GM12878 (cell line): ENCODE measurements around the gene C2orf68. TPM values are rescaled to one million over a fixed set of nuclear protein-coding genes. Genes with fewer than 3 reads are reported as not detected.

Source experiments
- ATAC-seq: fragments of 200-7000 bp; cut with Tn5 transposase; 3 replicates; pipeline ENCODE4 v1.9.1; 2020; ENCODE audit warnings: mild to moderate bottlenecking, moderate library complexity
- BruUV-seq: library from RNA; stranded (reverse); fragments of 400-500 nt; replicated peaks from 2 replicates; lab custom pipeline; 2021; lab: Mats Ljungman, UMichigan
- CTCF ChIA-PET: fragments of 300-600 bp; sonication (Branson Sonifier 250); formaldehyde crosslinking; extraction: SDS; loops from one replicate; lab custom pipeline; 2021; ENCODE audit warnings: inconsistent platforms; lab: Yijun Ruan, JAX
- POLR2A ChIA-PET: fragments of 350-600 bp; formaldehyde crosslinking; extraction: SDS; loops from one replicate; lab custom pipeline; 2021; ENCODE audit warnings: inconsistent platforms; lab: Charles Lee
- RAD21 ChIA-PET: fragments of 300-600 bp; sonication (Branson Sonifier 250); formaldehyde crosslinking; loops from one replicate; lab custom pipeline; 2023; ENCODE audit warnings: antibody characterized with exemption; ENCODE audit not compliant: unreplicated experiment; lab: Charles Lee
- SMC1A ChIA-PET: fragments of 300-600 bp; sonication (Branson Sonifier 250); formaldehyde crosslinking; loops from one replicate; lab custom pipeline; 2023; ENCODE audit not compliant: unreplicated experiment, uncharacterized antibody; lab: Charles Lee
- DNase-seq: peaks from one replicate; pipeline ENCODE4 v3.0.0-alpha.2; 2011; ENCODE audit warnings: low read depth, low spot score
- FAIRE-seq: peaks from 3 replicates; lab custom pipeline; 2011; peaks lifted over from hg19 to GRCh38; lab: Jason Lieb, UNC
- H2AFZ ChIP-seq: 2 replicates; pipeline ENCODE4 v1.6.0; 2011; ENCODE audit warnings: low read depth, low read length, control low read depth; ENCODE audit not compliant: control insufficient read depth
- H3K27ac ChIP-seq: 2 replicates; pipeline ENCODE4 v1.5.1; 2011; ENCODE audit warnings: control low read depth; ENCODE audit not compliant: control insufficient read depth, insufficient read depth
- H3K27me3 ChIP-seq, 2 experiments: replicated peaks in 1 of 2; 2 replicates each; pipeline versions ENCODE4 v1.6.0 to v1.6.1; 2011; ENCODE audit warnings: low read length in 1 of 2; ENCODE audit not compliant: control insufficient read depth in 2 of 2, insufficient read depth in 2 of 2
- H3K36me3 ChIP-seq, 2 experiments: 2 replicates each; pipeline ENCODE4 v1.5.1; 2011; ENCODE audit warnings: low read length in 1 of 2; ENCODE audit not compliant: control insufficient read depth in 2 of 2, insufficient read depth in 2 of 2
- H3K4me1 ChIP-seq: 2 replicates; pipeline ENCODE4 v1.6.1; 2011; ENCODE audit warnings: mild to moderate bottlenecking, low read length, moderate library complexity, mixed read lengths; ENCODE audit not compliant: control insufficient read depth, insufficient read depth
- H3K4me2 ChIP-seq: 2 replicates; pipeline ENCODE4 v1.6.0; 2011; ENCODE audit warnings: control low read depth; ENCODE audit not compliant: control insufficient read depth, insufficient read depth
- H3K4me3 ChIP-seq: fragments of 200-600 bp; sonication (generic); 2 replicates; pipeline ENCODE4 v1.5.1; 2016
- H3K79me2 ChIP-seq: 2 replicates; pipeline ENCODE4 v1.6.0; 2011; ENCODE audit warnings: low read length; ENCODE audit not compliant: control insufficient read depth, insufficient read depth
- H3K9ac ChIP-seq: 2 replicates; pipeline ENCODE4 v1.8.0; 2011; ENCODE audit warnings: low read length, control low read depth, mixed read lengths; ENCODE audit not compliant: control insufficient read depth, insufficient read depth
- H3K9me3 ChIP-seq: replicated peaks from 3 replicates; pipeline ENCODE4 v1.5.1; 2011; ENCODE audit warnings: mild to moderate bottlenecking, low read length; ENCODE audit not compliant: control insufficient read depth, insufficient read depth
- H4K20me1 ChIP-seq: 2 replicates; pipeline ENCODE4 v1.6.0; 2011; ENCODE audit not compliant: control insufficient read depth, insufficient read depth
- BHLHE40 ChIP-seq, 2 experiments: fragments of 450-650 bp in 1 of 2; IDR thresholded peaks; 2 replicates each; pipeline ENCODE4 v1.6.1; 2011 to 2017; ENCODE audit warnings: low read depth in 2 of 2, borderline replicate concordance in 1 of 2, improper control_type of control experiment in 1 of 2, low read length in 1 of 2, mild to moderate bottlenecking in 1 of 2
- BMI1 ChIP-seq: fragments of 450-650 bp; IDR thresholded peaks from 2 replicates; pipeline ENCODE4 v1.6.1; 2016; ENCODE audit warnings: mild to moderate bottlenecking, moderate library complexity, borderline replicate concordance
- CBFB ChIP-seq: IDR thresholded peaks from 2 replicates; pipeline ENCODE4 v1.6.1; 2016; ENCODE audit warnings: antibody characterized with exemption, low read depth
- CHD4 ChIP-seq: fragments of 200-600 bp; sonication (generic); IDR thresholded peaks from 2 replicates; pipeline ENCODE4 v1.6.1; 2016; ENCODE audit warnings: mild to moderate bottlenecking
- RAD51 ChIP-seq: fragments of 450-650 bp; IDR thresholded peaks from 2 replicates; pipeline ENCODE4 v1.6.1; 2016; ENCODE audit warnings: moderate library complexity, mild to moderate bottlenecking, inconsistent platforms
- ZBTB40 ChIP-seq: fragments of 450-650 bp; IDR thresholded peaks from 2 replicates; pipeline ENCODE4 v1.6.1; 2016; ENCODE audit warnings: mild to moderate bottlenecking, moderate library complexity, borderline replicate concordance
- WGBS: methylation state at CpG from one replicate; pipeline ENCODE4 v1.1.6; 2016; ENCODE audit warnings: low lambda C conversion rate; ENCODE audit not compliant: insufficient replicate concordance, insufficient coverage; ENCODE audit errors: missing lambda C conversion rate; 5-methylcytosine and 5-hydroxymethylcytosine counted together
- in situ Hi-C: fragments of 300-500 bp; cut with MboI; formaldehyde crosslinking; loops from 9 replicates; pipeline ENCODE4 v1.14.3; 2018; ENCODE audit warnings: mixed read lengths
- intact Hi-C: fragments of 100-400 bp; cut with micrococcal nuclease; formaldehyde crosslinking; loops from one replicate; pipeline ENCODE4 v1.14.2; 2022; ENCODE audit not compliant: unreplicated experiment
- polyA plus RNA-seq, 11 experiments: library from polyadenylated mRNA; depleted of rRNA in 4 of 11; unstranded in 6 of 11; stranded (reverse) in 5 of 11; fragments of >200 nt; fragmentation: Nextera tagmentation in 4 of 11; fragmentation: Illumina TruSeq in 1 of 11; extraction: Ambion mirVana in 4 of 11; extraction: Trizol in 1 of 11; gene quantifications; 1 replicate in 1 of 11; 2 replicates in 10 of 11; pipeline versions ENCODE4 v1.2.1 to v1.2.3, GENCODE V29; 2011 to 2016; ENCODE audit warnings: inconsistent platforms in 2 of 11, missing spikeins in 2 of 11, low read depth in 1 of 11
- total RNA-seq, 4 experiments: library from RNA; depleted of rRNA in 3 of 4; stranded (reverse); fragments of >200 nt in 3 of 4; fragmentation: Illumina TruSeq in 1 of 4; extraction: Trizol in 1 of 4; gene quantifications; 2 replicates each; pipeline versions ENCODE4 v1.2.1 to v1.2.3, GENCODE V29; 2013 to 2021
- TF ChIP-seq, protein P1 (sequence below): fragments of 450-650 bp; IDR thresholded peaks from 2 replicates; pipeline ENCODE4 v1.6.1; 2017; ENCODE audit warnings: mild to moderate bottlenecking, low read depth, inconsistent platforms; ENCODE audit not compliant: poor library complexity, severe bottlenecking
- TF ChIP-seq, protein P2 (sequence below): fragments of 450-650 bp; IDR thresholded peaks from 2 replicates; pipeline ENCODE4 v1.6.1; 2018; ENCODE audit warnings: borderline replicate concordance, mild to moderate bottlenecking; ENCODE audit not compliant: partially characterized antibody

Gene C2orf68
- total and polyA plus RNA-seq, 10 of the 15 experiments (the other 5 are each of a cell fraction or from before 2014, with no cell fraction given), result 12.7 to 56.1 (median 28.4) TPM

GRCh38 chr2:85621338-85621737 lies 9.5 kb upstream of the C2orf68 start:
- Histone ChIP-seq H3K9me3 (no peaks in the 10 kb centered on the region), H3K79me2 (peaks cover 24% of the 10 kb centered on the region), H3K36me3 (peaks cover 4 to 26% of the 10 kb centered on the region in 2 experiments), H3K27ac (no peak overlapping the region), H3K4me1 (peaks cover 4% of the 10 kb centered on the region; the same call in 1 of the 2 replicates), H3K27me3 (no peaks in the 10 kb centered on the region), H2AFZ (no peak overlapping the region), H4K20me1 (no peaks in the 10 kb centered on the region), H3K4me2 (no peak overlapping the region), H3K9ac (no peak overlapping the region), H3K4me3 (no peak overlapping the region)
- WGBS, result 100% methylated on average over 1 of the region's 1 CpG
- ChIA-PET CTCF (interaction anchor here (0.6 to 4.8 kb wide), 6 partner anchors 9 to 653 kb away, joined by 3 to 32 read pairs (median 5); no protein-coding TSS in a partner anchor), SMC1A (interaction anchor here (0.9 to 1.6 kb wide), 3 partner anchors 16 to 83 kb away, joined by 3 to 5 read pairs (median 4); no protein-coding TSS in a partner anchor), POLR2A (interaction anchor here (0.7 kb wide), 2 partner anchors 24 to 52 kb away, joined by 3 to 4 read pairs; no protein-coding TSS in a partner anchor), RAD21 (no interaction called here)
- FAIRE-seq (no peak), ATAC-seq (no peak), DNase-seq (no peak)
- intact Hi-C loops (no loop called here), in situ Hi-C loops (no loop called here)
- BruUV-seq, result no TSS peak
- no peak for TF ChIP-seq BMI1
- TF ChIP-seq RAD51, result no peak
- TF ChIP-seq, protein P1, sequence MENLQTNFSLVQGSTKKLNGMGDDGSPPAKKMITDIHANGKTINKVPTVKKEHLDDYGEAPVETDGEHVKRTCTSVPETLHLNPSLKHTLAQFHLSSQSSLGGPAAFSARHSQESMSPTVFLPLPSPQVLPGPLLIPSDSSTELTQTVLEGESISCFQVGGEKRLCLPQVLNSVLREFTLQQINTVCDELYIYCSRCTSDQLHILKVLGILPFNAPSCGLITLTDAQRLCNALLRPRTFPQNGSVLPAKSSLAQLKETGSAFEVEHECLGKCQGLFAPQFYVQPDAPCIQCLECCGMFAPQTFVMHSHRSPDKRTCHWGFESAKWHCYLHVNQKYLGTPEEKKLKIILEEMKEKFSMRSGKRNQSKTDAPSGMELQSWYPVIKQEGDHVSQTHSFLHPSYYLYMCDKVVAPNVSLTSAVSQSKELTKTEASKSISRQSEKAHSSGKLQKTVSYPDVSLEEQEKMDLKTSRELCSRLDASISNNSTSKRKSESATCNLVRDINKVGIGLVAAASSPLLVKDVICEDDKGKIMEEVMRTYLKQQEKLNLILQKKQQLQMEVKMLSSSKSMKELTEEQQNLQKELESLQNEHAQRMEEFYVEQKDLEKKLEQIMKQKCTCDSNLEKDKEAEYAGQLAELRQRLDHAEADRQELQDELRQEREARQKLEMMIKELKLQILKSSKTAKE, result no peak
- no peak for TF ChIP-seq BHLHE40 (IDR thresholded peaks at IDR 0.05; ENCODE audit: borderline replicate concordance in 1 of 2, low read depth in 2 of 2, low read length in 1 of 2)
- TF ChIP-seq ZBTB40, result no peak
- TF ChIP-seq CHD4, result no peak
- TF ChIP-seq, protein P2, sequence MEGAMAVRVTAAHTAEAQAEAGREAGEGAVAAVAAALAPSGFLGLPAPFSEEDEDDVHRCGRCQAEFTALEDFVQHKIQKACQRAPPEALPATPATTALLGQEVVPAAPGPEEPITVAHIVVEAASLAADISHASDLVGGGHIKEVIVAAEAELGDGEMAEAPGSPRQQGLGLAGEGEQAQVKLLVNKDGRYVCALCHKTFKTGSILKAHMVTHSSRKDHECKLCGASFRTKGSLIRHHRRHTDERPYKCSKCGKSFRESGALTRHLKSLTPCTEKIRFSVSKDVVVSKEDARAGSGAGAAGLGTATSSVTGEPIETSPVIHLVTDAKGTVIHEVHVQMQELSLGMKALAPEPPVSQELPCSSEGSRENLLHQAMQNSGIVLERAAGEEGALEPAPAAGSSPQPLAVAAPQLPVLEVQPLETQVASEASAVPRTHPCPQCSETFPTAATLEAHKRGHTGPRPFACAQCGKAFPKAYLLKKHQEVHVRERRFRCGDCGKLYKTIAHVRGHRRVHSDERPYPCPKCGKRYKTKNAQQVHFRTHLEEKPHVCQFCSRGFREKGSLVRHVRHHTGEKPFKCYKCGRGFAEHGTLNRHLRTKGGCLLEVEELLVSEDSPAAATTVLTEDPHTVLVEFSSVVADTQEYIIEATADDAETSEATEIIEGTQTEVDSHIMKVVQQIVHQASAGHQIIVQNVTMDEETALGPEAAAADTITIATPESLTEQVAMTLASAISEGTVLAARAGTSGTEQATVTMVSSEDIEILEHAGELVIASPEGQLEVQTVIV, result no peak
- no peak for TF ChIP-seq CBFB
- TF ChIP-seq, all 136 proteins: peak for 0
